K562 (cell line): ENCODE results near the gene FKBP2. TPM values are rescaled to one million over a fixed set of nuclear protein-coding genes. Genes with fewer than 3 reads are reported as not detected.

Source experiments
- BDP1 ChIP-seq: IDR thresholded peaks from 3 replicates; pipeline ENCODE4 v1.6.1; 2011; ENCODE audit not compliant: insufficient read length, insufficient read depth
- CEBPB ChIP-seq: fragments of 450-650 bp; IDR thresholded peaks from 2 replicates; pipeline ENCODE4 v1.6.1; 2016; ENCODE audit warnings: missing genetic modification characterization, missing compliant biosample characterization
- HCFC1 ChIP-seq: IDR thresholded peaks from 2 replicates; pipeline ENCODE4 v1.6.1; 2012; ENCODE audit warnings: low read depth, low read length, improper control_type of control experiment
- HDAC2 ChIP-seq: fragments of 450-650 bp; IDR thresholded peaks from 2 replicates; pipeline ENCODE4 v1.6.1; 2016; ENCODE audit warnings: mild to moderate bottlenecking
- MBD2 ChIP-seq: sonication (generic); IDR thresholded peaks from 2 replicates; pipeline ENCODE4 v1.6.1; 2016; ENCODE audit warnings: low read depth, borderline replicate concordance
- SETDB1 ChIP-seq: IDR thresholded peaks from one replicate; pipeline ENCODE4 v1.6.1; 2012; ENCODE audit warnings: low read length, control low read depth, inconsistent platforms
- SIX5 ChIP-seq, 2 experiments: IDR thresholded peaks; 2 replicates each; pipeline ENCODE4 v1.6.1; 2011; ENCODE audit warnings: low read length in 2 of 2, borderline replicate concordance in 1 of 2, low read depth in 1 of 2, mild to moderate bottlenecking in 1 of 2, moderate library complexity in 1 of 2; ENCODE audit not compliant: insufficient read depth in 1 of 2
- SLC30A9 ChIP-seq: fragments of 250-450 bp; sonication (Bioruptor Pico); IDR thresholded peaks from 2 replicates; pipeline ENCODE4 v1.8.0; 2022; ENCODE audit warnings: mild to moderate bottlenecking, moderate library complexity
- YBX1 ChIP-seq: fragments of 450-650 bp; IDR thresholded peaks from 2 replicates; pipeline ENCODE4 v1.7.1; 2016; ENCODE audit warnings: mild to moderate bottlenecking
- ZNF584 ChIP-seq: fragments of 200-800 bp; sonication (Bioruptor generic); IDR thresholded peaks from 2 replicates; pipeline ENCODE4 v1.6.1; 2016; ENCODE audit warnings: low read depth, mild to moderate bottlenecking, missing genetic modification characterization, missing compliant biosample characterization
- polyA plus RNA-seq, 8 experiments: library from polyadenylated mRNA; depleted of rRNA in 4 of 8; stranded (reverse) in 5 of 8; unstranded in 3 of 8; fragments of >200 nt; fragmentation: Nextera tagmentation in 2 of 8; fragmentation: Illumina TruSeq in 1 of 8; extraction: Ambion mirVana in 2 of 8; extraction: Trizol in 1 of 8; gene quantifications; 2 replicates each; pipeline versions ENCODE4 v1.2.1 to v1.2.3, GENCODE V29; 2011 to 2014; ENCODE audit warnings: inconsistent platforms in 1 of 8, missing spikeins in 1 of 8
- total RNA-seq, 7 experiments: library from RNA; depleted of rRNA in 6 of 7; stranded (reverse); fragments of >200 nt in 6 of 7; fragmentation: Illumina TruSeq in 2 of 7; extraction: Trizol in 2 of 7; gene quantifications; 2 replicates each; pipeline versions ENCODE4 v1.2.1 to v1.2.3, GENCODE V29; 2011 to 2021; ENCODE audit warnings: low replicate concordance in 1 of 7
- TF ChIP-seq, protein P1 (sequence below): fragments of 450-650 bp; formaldehyde crosslinking; IDR thresholded peaks from 2 replicates; pipeline ENCODE4 v1.4.0; 2022; ENCODE audit warnings: missing genetic modification characterization
- TF ChIP-seq, protein P2 (sequence below), 2 experiments: fragments of 450-650 bp in 1 of 2; IDR thresholded peaks; 2 replicates each; pipeline ENCODE4 v1.6.1; 2011 to 2017; ENCODE audit warnings: low read depth in 2 of 2, antibody characterized with exemption in 1 of 2, borderline replicate concordance in 1 of 2, low read length in 1 of 2, mild to moderate bottlenecking in 1 of 2, mixed read lengths in 1 of 2; ENCODE audit not compliant: control insufficient read depth in 1 of 2
- TF ChIP-seq, protein P3 (sequence below): fragments of 250-450 bp; sonication (Bioruptor Pico); IDR thresholded peaks from 2 replicates; pipeline ENCODE4 v1.5.0; 2022; ENCODE audit warnings: mild to moderate bottlenecking
- TF ChIP-seq, protein P4 (sequence below): fragments of 450-650 bp; formaldehyde crosslinking; IDR thresholded peaks from 2 replicates; pipeline ENCODE4 v1.4.0; 2022; ENCODE audit warnings: missing genetic modification characterization
- TF ChIP-seq, protein P5 (sequence below): IDR thresholded peaks from 3 replicates; pipeline ENCODE4 v1.6.1; 2011; ENCODE audit warnings: borderline replicate concordance, mild to moderate bottlenecking; ENCODE audit not compliant: insufficient read length, insufficient read depth
- TF ChIP-seq, protein P6 (sequence below): sonication (generic); IDR thresholded peaks from 2 replicates; pipeline ENCODE4 v1.6.1; 2016

Gene FKBP2
- total and polyA plus RNA-seq, 9 of the 15 experiments (the other 6 are each of a cell fraction or from before 2014, with no cell fraction given) = 3.5 to 151 (median 58.1) TPM

DNA sequence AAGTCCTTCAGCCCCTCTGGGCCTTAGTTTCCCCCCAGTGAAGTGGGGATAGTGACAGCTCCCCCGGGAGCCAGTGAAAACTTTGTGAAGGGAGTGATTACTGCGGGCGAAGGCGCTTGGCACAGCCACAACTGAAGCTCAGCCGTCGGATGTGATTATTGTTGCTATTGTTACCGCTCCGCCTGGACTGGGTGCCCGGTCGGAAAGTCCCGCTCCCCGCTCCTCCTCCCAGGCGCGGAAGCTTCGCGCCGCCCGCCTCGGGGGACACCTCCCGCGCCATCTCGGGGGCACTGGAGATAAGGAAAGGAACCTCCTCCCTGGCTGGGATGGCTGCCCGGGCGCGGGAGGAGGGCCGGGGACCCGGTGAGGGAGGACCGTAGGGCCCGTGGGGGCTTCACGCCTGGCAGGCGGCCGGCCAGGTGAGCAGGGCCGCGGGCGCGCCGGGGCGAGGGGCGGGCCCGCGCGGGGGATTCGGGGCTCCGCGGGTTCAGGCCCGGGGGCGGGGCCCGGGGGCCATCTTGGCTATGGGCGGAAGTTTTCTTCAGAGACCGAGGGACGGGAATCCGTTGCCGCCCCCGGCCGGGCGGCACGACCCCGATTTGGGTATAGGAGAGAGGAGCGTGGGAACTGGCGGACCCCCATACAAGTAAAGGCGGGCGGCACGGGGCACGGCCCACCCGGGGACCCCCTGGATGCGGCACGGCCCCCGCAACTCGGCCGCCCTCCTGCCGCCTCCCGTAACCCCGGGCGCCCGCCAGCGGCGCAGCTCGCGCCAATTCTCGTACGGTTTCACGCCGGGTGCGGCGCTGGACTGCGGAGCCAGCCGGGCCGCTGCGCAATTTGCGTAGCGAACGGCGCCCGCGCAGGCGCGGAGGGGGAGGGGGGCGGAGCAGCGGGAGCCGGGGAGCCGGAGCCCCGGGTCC, 44.3 kb downstream of the FKBP2 start, which contains the start of gene GPR137 (continued):
- TF ChIP-seq, protein P1, sequence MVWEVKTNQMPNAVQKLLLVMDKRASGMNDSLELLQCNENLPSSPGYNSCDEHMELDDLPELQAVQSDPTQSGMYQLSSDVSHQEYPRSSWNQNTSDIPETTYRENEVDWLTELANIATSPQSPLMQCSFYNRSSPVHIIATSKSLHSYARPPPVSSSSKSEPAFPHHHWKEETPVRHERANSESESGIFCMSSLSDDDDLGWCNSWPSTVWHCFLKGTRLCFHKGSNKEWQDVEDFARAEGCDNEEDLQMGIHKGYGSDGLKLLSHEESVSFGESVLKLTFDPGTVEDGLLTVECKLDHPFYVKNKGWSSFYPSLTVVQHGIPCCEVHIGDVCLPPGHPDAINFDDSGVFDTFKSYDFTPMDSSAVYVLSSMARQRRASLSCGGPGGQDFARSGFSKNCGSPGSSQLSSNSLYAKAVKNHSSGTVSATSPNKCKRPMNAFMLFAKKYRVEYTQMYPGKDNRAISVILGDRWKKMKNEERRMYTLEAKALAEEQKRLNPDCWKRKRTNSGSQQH = no peak
- TF ChIP-seq ZNF584 (CRISPR knock-in tag) = no peak
- TF ChIP-seq, protein P2, sequence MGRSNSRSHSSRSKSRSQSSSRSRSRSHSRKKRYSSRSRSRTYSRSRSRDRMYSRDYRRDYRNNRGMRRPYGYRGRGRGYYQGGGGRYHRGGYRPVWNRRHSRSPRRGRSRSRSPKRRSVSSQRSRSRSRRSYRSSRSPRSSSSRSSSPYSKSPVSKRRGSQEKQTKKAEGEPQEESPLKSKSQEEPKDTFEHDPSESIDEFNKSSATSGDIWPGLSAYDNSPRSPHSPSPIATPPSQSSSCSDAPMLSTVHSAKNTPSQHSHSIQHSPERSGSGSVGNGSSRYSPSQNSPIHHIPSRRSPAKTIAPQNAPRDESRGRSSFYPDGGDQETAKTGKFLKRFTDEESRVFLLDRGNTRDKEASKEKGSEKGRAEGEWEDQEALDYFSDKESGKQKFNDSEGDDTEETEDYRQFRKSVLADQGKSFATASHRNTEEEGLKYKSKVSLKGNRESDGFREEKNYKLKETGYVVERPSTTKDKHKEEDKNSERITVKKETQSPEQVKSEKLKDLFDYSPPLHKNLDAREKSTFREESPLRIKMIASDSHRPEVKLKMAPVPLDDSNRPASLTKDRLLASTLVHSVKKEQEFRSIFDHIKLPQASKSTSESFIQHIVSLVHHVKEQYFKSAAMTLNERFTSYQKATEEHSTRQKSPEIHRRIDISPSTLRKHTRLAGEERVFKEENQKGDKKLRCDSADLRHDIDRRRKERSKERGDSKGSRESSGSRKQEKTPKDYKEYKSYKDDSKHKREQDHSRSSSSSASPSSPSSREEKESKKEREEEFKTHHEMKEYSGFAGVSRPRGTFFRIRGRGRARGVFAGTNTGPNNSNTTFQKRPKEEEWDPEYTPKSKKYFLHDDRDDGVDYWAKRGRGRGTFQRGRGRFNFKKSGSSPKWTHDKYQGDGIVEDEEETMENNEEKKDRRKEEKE (IDR thresholded peaks at IDR 0.05; ENCODE audit: borderline replicate concordance in 1 of 2, control insufficient read depth in 1 of 2, low read depth in 2 of 2, low read length in 1 of 2) = no peak
- TF ChIP-seq SLC30A9 (CRISPR knock-in tag) = no peak
- peak; percentile 80 to 89; a peak in 3 of 4 replicates for TF ChIP-seq SIX5 (IDR thresholded peaks at IDR 0.05; ENCODE audit: borderline replicate concordance in 1 of 2, insufficient read depth in 1 of 2, low read depth in 1 of 2, low read length in 2 of 2)
- TF ChIP-seq, protein P3, sequence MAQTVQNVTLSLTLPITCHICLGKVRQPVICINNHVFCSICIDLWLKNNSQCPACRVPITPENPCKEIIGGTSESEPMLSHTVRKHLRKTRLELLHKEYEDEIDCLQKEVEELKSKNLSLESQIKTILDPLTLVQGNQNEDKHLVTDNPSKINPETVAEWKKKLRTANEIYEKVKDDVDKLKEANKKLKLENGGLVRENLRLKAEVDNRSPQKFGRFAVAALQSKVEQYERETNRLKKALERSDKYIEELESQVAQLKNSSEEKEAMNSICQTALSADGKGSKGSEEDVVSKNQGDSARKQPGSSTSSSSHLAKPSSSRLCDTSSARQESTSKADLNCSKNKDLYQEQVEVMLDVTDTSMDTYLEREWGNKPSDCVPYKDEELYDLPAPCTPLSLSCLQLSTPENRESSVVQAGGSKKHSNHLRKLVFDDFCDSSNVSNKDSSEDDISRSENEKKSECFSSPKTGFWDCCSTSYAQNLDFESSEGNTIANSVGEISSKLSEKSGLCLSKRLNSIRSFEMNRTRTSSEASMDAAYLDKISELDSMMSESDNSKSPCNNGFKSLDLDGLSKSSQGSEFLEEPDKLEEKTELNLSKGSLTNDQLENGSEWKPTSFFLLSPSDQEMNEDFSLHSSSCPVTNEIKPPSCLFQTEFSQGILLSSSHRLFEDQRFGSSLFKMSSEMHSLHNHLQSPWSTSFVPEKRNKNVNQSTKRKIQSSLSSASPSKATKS (CRISPR knock-in tag) = no peak
- TF ChIP-seq, protein P4, sequence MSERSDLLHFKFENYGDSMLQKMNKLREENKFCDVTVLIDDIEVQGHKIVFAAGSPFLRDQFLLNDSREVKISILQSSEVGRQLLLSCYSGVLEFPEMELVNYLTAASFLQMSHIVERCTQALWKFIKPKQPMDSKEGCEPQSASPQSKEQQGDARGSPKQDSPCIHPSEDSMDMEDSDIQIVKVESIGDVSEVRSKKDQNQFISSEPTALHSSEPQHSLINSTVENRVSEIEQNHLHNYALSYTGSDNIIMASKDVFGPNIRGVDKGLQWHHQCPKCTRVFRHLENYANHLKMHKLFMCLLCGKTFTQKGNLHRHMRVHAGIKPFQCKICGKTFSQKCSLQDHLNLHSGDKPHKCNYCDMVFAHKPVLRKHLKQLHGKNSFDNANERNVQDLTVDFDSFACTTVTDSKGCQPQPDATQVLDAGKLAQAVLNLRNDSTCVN (CRISPR knock-in tag) = no peak
- no peak for TF ChIP-seq SETDB1
- no peak for TF ChIP-seq BDP1
- TF ChIP-seq MBD2 = no peak; the same call in 1 of the 2 replicates
- TF ChIP-seq, protein P5, sequence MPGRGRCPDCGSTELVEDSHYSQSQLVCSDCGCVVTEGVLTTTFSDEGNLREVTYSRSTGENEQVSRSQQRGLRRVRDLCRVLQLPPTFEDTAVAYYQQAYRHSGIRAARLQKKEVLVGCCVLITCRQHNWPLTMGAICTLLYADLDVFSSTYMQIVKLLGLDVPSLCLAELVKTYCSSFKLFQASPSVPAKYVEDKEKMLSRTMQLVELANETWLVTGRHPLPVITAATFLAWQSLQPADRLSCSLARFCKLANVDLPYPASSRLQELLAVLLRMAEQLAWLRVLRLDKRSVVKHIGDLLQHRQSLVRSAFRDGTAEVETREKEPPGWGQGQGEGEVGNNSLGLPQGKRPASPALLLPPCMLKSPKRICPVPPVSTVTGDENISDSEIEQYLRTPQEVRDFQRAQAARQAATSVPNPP = no peak
- peak; percentile 75 for TF ChIP-seq HCFC1
- TF ChIP-seq HDAC2 = no peak
- TF ChIP-seq YBX1 = no peak
- TF ChIP-seq, protein P6, sequence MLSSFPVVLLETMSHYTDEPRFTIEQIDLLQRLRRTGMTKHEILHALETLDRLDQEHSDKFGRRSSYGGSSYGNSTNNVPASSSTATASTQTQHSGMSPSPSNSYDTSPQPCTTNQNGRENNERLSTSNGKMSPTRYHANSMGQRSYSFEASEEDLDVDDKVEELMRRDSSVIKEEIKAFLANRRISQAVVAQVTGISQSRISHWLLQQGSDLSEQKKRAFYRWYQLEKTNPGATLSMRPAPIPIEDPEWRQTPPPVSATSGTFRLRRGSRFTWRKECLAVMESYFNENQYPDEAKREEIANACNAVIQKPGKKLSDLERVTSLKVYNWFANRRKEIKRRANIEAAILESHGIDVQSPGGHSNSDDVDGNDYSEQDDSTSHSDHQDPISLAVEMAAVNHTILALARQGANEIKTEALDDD = no peak
- TF ChIP-seq CEBPB (tag) = no peak
